Chondrocyte (in vitro differentiated cells): ENCODE data around the gene ATP2B2. TPM values are rescaled to one million over a fixed set of nuclear protein-coding genes. Genes with fewer than 3 reads are reported as not detected.

Experiments
- DNase-seq: peaks from one replicate; pipeline ENCODE4 v3.0.0; 2021; ENCODE audit warnings: mixed read lengths, low spot score
- H3K27ac Mint-ChIP-seq: one replicate; pipeline ENCODE4 v1.8.0; 2021; ENCODE audit warnings: mild to moderate bottlenecking, moderate library complexity, mixed read lengths; ENCODE audit not compliant: unreplicated experiment
- H3K27me3 Mint-ChIP-seq: 2 replicates; pipeline ENCODE4 v1.8.0; 2021; ENCODE audit warnings: low read depth, mixed read lengths
- H3K36me3 Mint-ChIP-seq: 2 replicates; pipeline ENCODE4 v1.8.0; 2021; ENCODE audit warnings: low read depth, mixed read lengths
- H3K4me1 Mint-ChIP-seq: 2 replicates; pipeline ENCODE4 v1.8.0; 2021; ENCODE audit warnings: low read depth, mild to moderate bottlenecking, mixed read lengths
- H3K4me3 Mint-ChIP-seq: one replicate; pipeline ENCODE4 v1.8.0; 2021; ENCODE audit warnings: mild to moderate bottlenecking, moderate library complexity, mixed read lengths; ENCODE audit not compliant: unreplicated experiment
- H3K9me3 Mint-ChIP-seq: 2 replicates; pipeline ENCODE4 v1.8.0; 2021; ENCODE audit warnings: low read depth, mixed read lengths
- total RNA-seq: library from RNA; stranded (reverse); gene quantifications from 3 replicates; pipeline ENCODE4 v1.2.1, GENCODE V29; 2021
- TF ChIP-seq, protein P1 (sequence below): fragments of 200-600 bp; sonication (generic); IDR thresholded peaks from 2 replicates; pipeline ENCODE4 v1.5.0; 2021; ENCODE audit warnings: antibody characterized with exemption, mild to moderate bottlenecking, moderate library complexity

Gene ATP2B2
- total RNA-seq, 1 donor from 2014 or later: 0.25 TPM

DNA sequence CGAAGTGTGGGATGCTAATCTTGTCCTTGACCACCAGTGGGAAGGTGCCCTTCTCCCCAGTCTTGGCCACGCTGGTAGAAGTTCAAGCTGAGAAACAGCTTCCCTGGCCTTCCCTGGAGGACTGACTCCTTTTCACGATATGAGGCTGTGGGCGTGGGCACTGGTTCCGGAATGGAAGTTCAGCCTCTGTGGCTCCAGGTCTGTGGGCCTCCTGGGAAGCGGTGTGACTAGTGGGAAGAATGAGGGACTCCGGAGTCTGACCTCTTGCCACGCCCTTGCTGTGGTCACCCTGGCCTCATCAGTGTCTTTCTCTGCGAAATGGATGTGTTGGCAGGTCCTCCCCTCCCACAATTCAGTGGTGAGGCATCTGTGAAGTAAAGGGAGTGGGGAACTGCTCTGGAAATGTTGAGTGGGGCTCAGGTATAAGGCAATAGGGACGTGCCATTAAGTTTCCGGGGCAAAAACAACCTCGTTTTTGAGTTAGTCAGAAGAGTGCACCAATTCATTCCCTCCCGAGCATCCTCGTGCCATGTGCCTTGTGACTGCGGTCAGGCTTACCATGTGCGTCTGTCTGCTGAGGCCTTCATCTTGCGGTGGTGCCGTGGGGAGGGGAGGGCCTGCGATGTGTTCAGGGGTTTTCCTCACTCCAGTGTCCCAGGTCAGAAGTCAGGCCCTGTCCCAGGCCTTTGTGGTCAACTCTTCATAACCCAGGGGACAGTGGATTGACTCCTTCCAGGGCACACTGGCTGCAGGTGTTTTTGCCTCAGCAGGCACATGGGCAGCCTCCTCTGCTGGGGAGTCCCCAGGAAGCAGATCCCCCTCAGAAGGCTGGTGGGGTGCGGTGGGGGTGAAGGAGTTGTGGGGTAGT is 172.7 kb downstream of the ATP2B2 start:
- H3K36me3 Mint-ChIP-seq: no peaks in the 10 kb centered on the region
- H3K4me1 Mint-ChIP-seq: no peaks in the 10 kb centered on the region
- TF ChIP-seq, protein P1, sequence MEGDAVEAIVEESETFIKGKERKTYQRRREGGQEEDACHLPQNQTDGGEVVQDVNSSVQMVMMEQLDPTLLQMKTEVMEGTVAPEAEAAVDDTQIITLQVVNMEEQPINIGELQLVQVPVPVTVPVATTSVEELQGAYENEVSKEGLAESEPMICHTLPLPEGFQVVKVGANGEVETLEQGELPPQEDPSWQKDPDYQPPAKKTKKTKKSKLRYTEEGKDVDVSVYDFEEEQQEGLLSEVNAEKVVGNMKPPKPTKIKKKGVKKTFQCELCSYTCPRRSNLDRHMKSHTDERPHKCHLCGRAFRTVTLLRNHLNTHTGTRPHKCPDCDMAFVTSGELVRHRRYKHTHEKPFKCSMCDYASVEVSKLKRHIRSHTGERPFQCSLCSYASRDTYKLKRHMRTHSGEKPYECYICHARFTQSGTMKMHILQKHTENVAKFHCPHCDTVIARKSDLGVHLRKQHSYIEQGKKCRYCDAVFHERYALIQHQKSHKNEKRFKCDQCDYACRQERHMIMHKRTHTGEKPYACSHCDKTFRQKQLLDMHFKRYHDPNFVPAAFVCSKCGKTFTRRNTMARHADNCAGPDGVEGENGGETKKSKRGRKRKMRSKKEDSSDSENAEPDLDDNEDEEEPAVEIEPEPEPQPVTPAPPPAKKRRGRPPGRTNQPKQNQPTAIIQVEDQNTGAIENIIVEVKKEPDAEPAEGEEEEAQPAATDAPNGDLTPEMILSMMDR: no peak
- H3K4me3 Mint-ChIP-seq: no peak overlapping the region
- peaks cover 57% of the 10 kb centered on the region for H3K27me3 Mint-ChIP-seq
- H3K9me3 Mint-ChIP-seq: no peaks in the 10 kb centered on the region
- no peak overlapping the region for H3K27ac Mint-ChIP-seq
- peak; percentile 69 for DNase-seq

DNA sequence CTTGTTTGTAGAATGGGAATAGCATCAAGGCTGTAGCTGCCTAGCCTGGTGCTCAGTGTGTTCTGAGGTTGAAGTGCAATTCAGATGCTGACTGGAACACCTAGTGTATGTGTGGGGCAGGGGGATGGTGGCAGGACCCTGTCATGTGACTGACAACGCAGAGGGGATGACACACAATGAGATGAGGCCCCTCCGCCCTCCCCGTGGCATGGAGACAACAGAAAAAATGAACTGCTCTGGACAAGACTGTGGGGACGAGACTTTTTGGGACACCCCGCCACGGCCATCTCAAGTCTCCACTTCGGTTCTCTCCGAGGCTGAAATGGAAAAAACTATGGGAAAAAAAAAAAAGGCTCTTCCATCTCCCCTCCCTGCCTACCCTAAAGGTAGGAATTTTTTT is 174.1 kb downstream of the ATP2B2 start:
- peaks cover 65% of the 10 kb centered on the region for H3K27me3 Mint-ChIP-seq
- no peaks in the 10 kb centered on the region for H3K36me3 Mint-ChIP-seq
- H3K9me3 Mint-ChIP-seq: no peaks in the 10 kb centered on the region
- H3K27ac Mint-ChIP-seq: no peak overlapping the region
- H3K4me1 Mint-ChIP-seq: no peaks in the 10 kb centered on the region
- H3K4me3 Mint-ChIP-seq: no peak overlapping the region
- DNase-seq: peak; percentile 64
- TF ChIP-seq, protein P1: no peak

DNA sequence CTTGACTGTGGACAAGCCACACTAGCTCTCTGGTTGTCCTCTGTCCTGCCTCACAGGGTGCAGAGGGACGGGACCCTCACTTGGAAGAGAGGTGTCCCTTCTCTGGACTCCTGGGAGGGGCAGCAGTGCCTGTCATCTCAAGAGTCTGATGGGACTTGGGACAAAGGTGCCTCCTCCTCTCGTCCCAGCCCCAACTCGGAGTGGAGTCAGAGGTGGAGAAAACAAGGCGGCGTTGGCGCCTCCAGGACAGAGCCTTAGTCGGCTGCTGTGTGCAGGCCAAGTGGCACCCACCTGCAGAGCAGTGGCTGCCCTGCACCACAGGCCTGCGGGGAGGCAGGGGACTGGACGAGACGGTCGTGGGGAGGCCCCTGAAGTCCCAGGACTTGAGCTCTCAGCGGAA is 175.1 kb downstream of the ATP2B2 start:
- H3K36me3 Mint-ChIP-seq: no peaks in the 10 kb centered on the region
- H3K27ac Mint-ChIP-seq: no peak overlapping the region
- H3K27me3 Mint-ChIP-seq: peaks cover 68% of the 10 kb centered on the region

DNA sequence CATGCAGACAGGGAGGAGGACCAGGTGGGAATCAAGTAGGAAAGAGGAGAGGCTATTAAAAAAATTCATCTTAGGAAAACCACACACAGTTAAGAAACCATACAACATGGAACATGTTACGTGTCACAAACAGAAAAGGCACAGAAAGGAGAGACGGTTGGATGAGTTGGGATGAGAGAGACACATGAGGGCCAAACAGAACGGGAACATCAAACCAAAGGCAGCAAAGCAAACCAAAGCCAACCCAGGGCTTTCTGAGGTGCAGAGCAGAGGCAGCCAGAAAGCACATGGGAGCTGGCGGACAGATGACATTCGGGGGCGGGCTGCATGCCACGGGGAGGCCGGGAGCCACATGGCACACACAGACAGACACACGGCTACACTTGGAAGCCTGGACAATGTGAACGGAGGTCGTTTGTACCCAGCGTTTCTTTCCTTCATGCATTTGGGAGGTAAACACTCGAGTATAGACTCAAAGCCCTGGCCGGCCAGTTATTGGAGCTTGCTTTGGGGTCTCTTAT is 175.8 kb downstream of the ATP2B2 start:
- Mint-ChIP-seq H3K4me1 (no peaks in the 10 kb centered on the region), H3K4me3 (no peak overlapping the region), H3K27ac (no peak overlapping the region), H3K27me3 (peaks cover 71% of the 10 kb centered on the region), H3K9me3 (no peaks in the 10 kb centered on the region), H3K36me3 (no peaks in the 10 kb centered on the region)
- DNase-seq: no peak
- TF ChIP-seq, protein P1: no peak

More for the DNA sequence above, 175.1 kb downstream of the ATP2B2 start:
- Mint-ChIP-seq H3K4me3 (no peak overlapping the region), H3K9me3 (no peaks in the 10 kb centered on the region), H3K4me1 (no peaks in the 10 kb centered on the region)
- TF ChIP-seq, protein P1: no peak
- peak; percentile 86 for DNase-seq

DNA sequence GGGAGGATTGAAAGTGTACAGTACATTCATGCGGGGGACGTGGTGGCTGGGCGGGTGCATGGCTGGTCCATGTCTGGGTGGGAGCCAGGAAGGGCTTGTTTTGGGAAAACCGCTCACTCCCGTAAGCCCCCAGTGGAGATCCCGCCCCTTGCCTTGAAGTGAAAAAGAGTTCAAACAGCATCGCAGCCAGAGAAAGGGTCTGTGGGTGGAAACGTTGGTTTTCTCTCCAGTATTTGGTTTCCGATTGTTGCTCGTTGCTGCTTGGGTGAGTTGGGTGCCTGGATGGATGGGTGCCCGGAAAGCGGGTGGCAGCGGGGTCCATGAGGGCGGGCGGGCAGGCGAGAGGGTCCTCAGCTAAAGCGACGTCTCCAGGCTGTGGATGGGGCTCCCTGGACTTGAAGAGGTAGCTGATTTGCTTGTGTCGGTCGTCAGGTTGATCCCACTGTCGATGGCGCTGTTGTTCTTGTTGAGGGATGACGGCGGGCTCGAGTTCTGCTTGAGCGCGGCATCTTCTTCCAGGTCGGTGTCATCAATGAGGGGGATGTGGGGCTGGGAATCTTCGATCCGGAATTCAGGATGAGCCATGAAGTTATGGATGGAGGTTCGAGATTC is 176.8 kb downstream of the ATP2B2 start:
- peak; percentile 72 for DNase-seq
- Mint-ChIP-seq H3K4me3 (no peak overlapping the region), H3K4me1 (no peaks in the 10 kb centered on the region), H3K27me3 (peaks cover 68% of the 10 kb centered on the region), H3K9me3 (no peaks in the 10 kb centered on the region), H3K27ac (no peak overlapping the region), H3K36me3 (no peaks in the 10 kb centered on the region)
- TF ChIP-seq, protein P1: no peak
